Activated CD4-positive, alpha-beta memory T cell treated with anti-CD3 and anti-CD28 coated beads for 36 hours (primary cell): ENCODE measurements around the gene STPG3. TPM values are rescaled to one million over a fixed set of nuclear protein-coding genes. Genes with fewer than 3 reads are reported as not detected.

ENCODE experiments used
- CTCF ChIA-PET: fragments of 350-600 bp; sonication (Branson Sonifier 250); formaldehyde crosslinking; loops from one replicate; lab custom pipeline; 2021; ENCODE audit warnings: antibody characterized with exemption, inconsistent platforms; lab: Charles Lee
- POLR2A ChIA-PET: fragments of 350-600 bp; sonication (Branson Sonifier 250); formaldehyde crosslinking; loops from one replicate; lab custom pipeline; 2021; ENCODE audit warnings: antibody characterized with exemption; lab: Charles Lee
- DNase-seq: peaks from one replicate; pipeline ENCODE4 v3.0.0-alpha.2; 2020
- H3K27ac Mint-ChIP-seq: one replicate; pipeline ENCODE4 v1.8.0; 2021; ENCODE audit warnings: mixed read lengths
- H3K27me3 Mint-ChIP-seq: one replicate; pipeline ENCODE4 v1.8.0; 2021; ENCODE audit warnings: mixed read lengths
- H3K36me3 Mint-ChIP-seq: one replicate; pipeline ENCODE4 v1.8.0; 2021; ENCODE audit warnings: mixed read lengths
- H3K4me1 Mint-ChIP-seq: one replicate; pipeline ENCODE4 v1.8.0; 2021; ENCODE audit warnings: low read depth, mixed read lengths
- H3K4me3 Mint-ChIP-seq: one replicate; pipeline ENCODE4 v1.8.0; 2021; ENCODE audit warnings: mild to moderate bottlenecking, mixed read lengths
- H3K9me3 Mint-ChIP-seq: one replicate; pipeline ENCODE4 v1.8.0; 2021; ENCODE audit warnings: mixed read lengths
- intact Hi-C: fragments of 100-400 bp; cut with micrococcal nuclease; formaldehyde crosslinking; loops from one replicate; pipeline ENCODE4 v1.15.1; 2023
- total RNA-seq, 2 experiments: library from RNA; stranded (reverse); gene quantifications; one replicate each; pipeline ENCODE4 v1.2.3, GENCODE V29; 2021

Gene STPG3
- total RNA-seq, 2 experiments from 2014 or later: not detected

DNA sequence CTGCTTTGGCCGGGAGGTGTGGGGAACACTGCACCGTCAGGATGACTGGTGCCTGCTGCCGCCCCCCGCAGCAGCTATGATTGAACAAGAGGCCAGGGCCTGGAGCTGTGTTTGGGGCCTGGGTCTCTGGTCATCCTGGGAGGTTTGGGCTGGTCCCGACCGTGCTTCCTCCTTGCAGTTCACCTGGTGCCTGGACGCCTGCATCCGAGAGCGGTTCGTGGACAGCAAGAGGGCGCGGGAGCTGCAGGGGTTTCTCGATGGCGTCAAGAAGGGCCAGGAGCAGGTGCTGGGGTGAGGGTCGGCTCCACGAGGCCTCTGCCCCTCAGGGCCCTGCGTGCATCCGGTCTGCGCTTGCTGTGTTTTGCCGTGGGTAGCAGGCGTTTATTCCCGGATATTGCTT is 13.0 kb downstream of the STPG3 start:
- H3K36me3 Mint-ChIP-seq: peaks cover 20% of the 10 kb centered on the region
- no peak overlapping the region for H3K27ac Mint-ChIP-seq
- H3K9me3 Mint-ChIP-seq: no peaks in the 10 kb centered on the region
- ChIA-PET CTCF (interaction anchor here (1.5 kb wide), 1 partner anchor 87 kb away, joined by 3 read pairs; no protein-coding TSS in a partner anchor), POLR2A (no interaction called here)
- H3K4me3 Mint-ChIP-seq: no peak overlapping the region
- intact Hi-C loops: no loop called here
- H3K27me3 Mint-ChIP-seq: no peaks in the 10 kb centered on the region
- H3K4me1 Mint-ChIP-seq: peaks cover 2% of the 10 kb centered on the region
- no peak for DNase-seq

DNA sequence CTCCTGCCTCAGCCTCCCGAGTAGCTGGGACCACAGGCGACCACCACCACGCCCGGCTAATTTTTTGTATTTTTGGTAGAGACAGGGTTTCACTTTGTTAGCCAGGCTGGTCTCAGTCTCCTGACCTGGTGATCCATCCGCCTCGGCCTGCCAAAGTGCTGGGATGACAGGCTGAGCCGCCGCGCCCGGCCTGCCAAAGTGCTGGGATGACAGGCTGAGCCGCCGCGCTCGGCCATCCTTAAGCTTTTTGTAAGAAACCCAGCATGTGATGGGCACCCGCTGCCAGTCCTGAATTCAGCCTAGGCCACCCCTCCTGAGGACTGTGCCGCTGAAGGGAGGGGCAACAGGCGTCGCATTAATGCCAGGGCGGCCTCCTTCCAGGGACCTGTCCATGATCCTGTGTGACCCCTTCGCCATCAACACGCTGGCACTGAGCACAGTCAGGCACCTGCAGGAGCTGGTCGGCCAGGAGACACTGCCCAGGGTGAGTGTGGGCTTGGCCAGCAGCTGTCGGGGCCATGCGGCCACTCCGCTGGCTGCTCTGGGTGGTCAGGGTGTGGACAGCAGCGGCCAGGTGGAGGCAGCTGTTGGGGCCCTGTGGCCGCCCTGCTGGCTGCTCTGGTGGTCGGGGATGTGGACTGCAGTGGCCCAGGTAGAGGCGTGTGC is 14.5 kb downstream of the STPG3 start:
- CTCF ChIA-PET: no interaction called here
- H3K27ac Mint-ChIP-seq: no peak overlapping the region

DNA sequence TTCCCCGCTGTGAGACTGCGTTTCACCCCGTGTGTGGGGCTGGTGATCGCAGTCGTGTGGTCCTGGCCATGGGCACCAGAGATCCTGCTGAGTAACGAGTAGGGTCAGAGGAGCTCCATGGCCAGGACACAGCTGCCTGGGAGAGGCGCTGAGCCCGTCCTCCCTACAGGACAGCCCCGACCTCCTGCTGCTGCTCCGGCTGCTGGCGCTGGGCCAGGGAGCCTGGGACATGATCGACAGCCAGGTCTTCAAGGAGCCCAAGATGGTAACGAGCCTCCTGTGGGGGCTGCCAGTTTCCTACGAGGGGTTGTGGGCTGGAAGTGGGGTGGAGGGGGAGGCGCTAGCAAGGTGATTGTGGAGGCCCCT is 15.1 kb downstream of the STPG3 start:
- CTCF ChIA-PET: no interaction called here
- intact Hi-C loops: no loop called here
- Mint-ChIP-seq H3K4me1 (peaks cover 9% of the 10 kb centered on the region), H3K9me3 (no peaks in the 10 kb centered on the region), H3K27me3 (no peaks in the 10 kb centered on the region), H3K27ac (no peak overlapping the region), H3K36me3 (peaks cover 27% of the 10 kb centered on the region), H3K4me3 (no peak overlapping the region)
- no peak for DNase-seq
- POLR2A ChIA-PET: no interaction called here

More for the DNA sequence above, 14.5 kb downstream of the STPG3 start:
- POLR2A ChIA-PET: no interaction called here
- H3K4me1 Mint-ChIP-seq: peaks cover 6% of the 10 kb centered on the region
- DNase-seq: no peak
- no peaks in the 10 kb centered on the region for H3K27me3 Mint-ChIP-seq
- H3K4me3 Mint-ChIP-seq: no peak overlapping the region
- H3K9me3 Mint-ChIP-seq: no peaks in the 10 kb centered on the region
- H3K36me3 Mint-ChIP-seq: peaks cover 24% of the 10 kb centered on the region
- intact Hi-C loops: no loop called here

DNA sequence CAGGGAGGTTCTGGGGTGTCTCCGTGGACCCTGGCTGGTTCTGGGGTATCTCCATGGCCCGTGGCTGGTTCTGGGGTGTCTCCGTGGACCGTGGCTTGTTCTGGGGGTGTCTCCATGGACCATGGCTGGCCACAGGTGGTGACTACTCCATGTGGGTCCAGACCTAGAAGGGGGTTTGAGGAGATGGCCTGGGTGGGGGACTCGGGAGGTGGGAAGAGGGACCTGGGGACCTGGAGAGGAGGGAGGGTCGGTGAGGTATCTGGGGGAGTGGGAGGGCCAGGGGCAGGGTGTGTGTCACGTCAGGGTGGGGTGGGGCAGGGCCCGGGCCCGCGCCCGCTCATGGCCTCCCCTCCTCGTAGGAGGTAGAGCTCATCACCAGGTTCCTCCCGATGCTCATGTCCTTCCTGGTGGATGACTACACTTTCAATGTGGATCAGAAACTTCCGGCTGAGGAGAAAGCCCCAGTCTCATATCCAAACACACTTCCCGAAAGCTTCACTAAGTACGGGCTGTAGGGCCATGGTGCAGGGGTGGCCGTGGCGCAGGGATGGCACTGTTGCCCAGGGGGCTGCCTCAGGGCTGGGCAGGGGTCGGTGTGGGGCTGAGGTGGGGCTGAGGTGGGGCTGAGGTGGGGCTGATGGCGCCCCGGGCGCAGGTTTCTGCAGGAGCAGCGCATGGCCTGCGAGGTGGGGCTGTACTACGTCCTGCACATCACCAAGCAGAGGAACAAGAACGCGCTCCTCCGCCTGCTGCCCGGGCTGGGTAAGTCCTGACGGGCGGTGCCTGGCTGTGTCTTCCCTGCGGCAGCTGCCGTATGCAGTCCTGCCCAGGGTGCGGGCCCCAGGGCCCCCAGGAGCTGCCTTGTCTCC is 15.7 kb downstream of the STPG3 start:
- ChIA-PET CTCF (no interaction called here), POLR2A (no interaction called here)
- H3K9me3 Mint-ChIP-seq: no peaks in the 10 kb centered on the region
- no peaks in the 10 kb centered on the region for H3K27me3 Mint-ChIP-seq
- peaks cover 13% of the 10 kb centered on the region for H3K4me1 Mint-ChIP-seq
- H3K4me3 Mint-ChIP-seq: no peak overlapping the region
- H3K36me3 Mint-ChIP-seq: peaks cover 26% of the 10 kb centered on the region
- intact Hi-C loops: no loop called here
- DNase-seq: no peak
- H3K27ac Mint-ChIP-seq: no peak overlapping the region

DNA sequence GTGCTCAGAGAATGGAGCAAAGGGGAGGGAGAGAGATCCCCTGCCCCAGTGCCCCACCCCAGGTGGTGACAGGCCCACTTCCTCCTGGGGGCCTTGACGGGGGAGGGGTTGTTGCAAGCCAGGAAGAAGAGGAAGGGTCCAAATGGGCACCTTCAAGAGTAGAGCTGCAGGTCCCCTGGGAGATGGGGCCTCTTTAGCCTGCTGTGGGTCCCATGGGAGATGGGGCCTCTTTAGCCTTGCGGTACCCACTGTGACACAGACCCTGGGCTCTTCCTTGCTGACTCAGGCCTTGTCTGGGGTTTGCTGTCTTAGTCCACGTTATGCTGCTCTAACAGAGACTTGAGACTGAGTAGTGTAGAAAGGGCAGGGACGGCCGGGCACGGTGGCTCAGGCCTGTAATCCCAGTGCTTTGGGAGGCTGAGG is 16.9 kb downstream of the STPG3 start:
- Mint-ChIP-seq H3K36me3 (peaks cover 25% of the 10 kb centered on the region), H3K27ac (no peak overlapping the region), H3K9me3 (no peaks in the 10 kb centered on the region), H3K4me3 (no peak overlapping the region), H3K27me3 (no peaks in the 10 kb centered on the region), H3K4me1 (peaks cover 13% of the 10 kb centered on the region)
- intact Hi-C loops: no loop called here
- CTCF ChIA-PET: no interaction called here
- POLR2A ChIA-PET: no interaction called here
- no peak for DNase-seq

DNA sequence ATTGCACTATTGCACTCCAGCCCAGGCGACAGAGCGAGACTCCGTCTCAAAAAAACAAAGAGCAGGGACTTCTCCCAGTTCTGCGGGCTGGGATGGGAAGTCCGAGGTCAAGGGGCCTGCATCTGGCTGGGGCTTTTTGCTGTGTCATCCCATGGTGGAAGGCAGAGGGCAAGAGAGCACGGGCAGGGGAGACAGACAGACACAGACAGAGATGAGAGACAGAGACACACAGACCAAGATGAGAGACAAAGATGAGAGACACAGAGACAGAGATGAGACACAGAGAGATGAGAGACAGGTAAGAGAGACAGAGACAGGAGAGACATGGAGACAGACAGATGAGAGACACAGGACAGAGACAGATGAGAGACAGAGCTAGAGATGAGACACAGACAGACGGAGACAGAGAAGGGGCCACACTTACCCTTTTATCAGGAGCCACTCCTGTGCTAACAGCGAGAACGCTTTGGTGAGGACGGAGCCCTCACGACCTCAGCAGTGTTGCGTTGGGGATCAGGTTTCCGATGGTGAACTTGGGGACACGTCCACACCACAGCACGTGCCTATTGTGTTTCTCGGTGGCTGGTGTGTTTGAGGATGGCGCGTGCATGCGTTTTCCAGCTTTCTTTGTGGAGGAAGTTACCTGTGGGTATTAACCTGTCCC is 17.6 kb downstream of the STPG3 start:
- H3K27ac Mint-ChIP-seq: no peak overlapping the region

DNA sequence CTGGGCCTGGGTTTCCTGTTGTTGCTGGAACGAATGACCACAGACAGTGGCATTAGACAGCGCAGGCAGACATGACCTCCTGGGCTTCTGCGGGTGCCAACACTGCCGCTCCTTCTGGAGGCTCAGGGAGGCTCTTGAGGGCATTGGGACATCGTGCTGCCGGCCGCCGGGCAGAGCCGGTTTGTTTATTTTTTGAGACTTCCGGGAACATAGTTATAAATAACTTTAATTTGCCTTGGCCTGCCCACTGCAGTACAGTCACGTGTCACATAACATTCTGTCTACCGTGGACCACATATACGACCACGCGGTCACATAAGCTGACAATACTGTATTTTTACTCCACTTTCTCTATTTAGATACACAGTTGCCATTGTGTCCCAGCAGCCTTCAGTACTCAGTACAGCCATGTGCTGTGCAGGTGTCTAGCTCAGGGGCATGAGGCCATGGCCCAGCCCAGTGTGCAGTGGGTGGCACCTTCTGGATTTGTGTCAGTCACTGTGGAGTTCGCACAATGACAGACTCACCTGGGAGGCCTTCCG is 18.2 kb downstream of the STPG3 start:
- POLR2A ChIA-PET: no interaction called here
- Mint-ChIP-seq H3K4me1 (peaks cover 13% of the 10 kb centered on the region), H3K27me3 (no peaks in the 10 kb centered on the region), H3K4me3 (no peak overlapping the region), H3K9me3 (no peaks in the 10 kb centered on the region), H3K36me3 (peaks cover 25% of the 10 kb centered on the region), H3K27ac (no peak overlapping the region)
- CTCF ChIA-PET: interaction anchor here (0.7 kb wide), 1 partner anchor 21 kb away, joined by 3 read pairs; no protein-coding TSS in a partner anchor
- intact Hi-C loops: no loop called here
- no peak for DNase-seq

More for the DNA sequence above, 17.6 kb downstream of the STPG3 start:
- intact Hi-C loops: no loop called here
- Mint-ChIP-seq H3K4me1 (peaks cover 13% of the 10 kb centered on the region), H3K36me3 (peaks cover 25% of the 10 kb centered on the region), H3K27me3 (no peaks in the 10 kb centered on the region), H3K9me3 (no peaks in the 10 kb centered on the region), H3K4me3 (no peak overlapping the region)
- ChIA-PET POLR2A (no interaction called here), CTCF (interaction anchor here (0.7 kb wide), 1 partner anchor 21 kb away, joined by 3 read pairs; no protein-coding TSS in a partner anchor)
- no peak for DNase-seq

DNA sequence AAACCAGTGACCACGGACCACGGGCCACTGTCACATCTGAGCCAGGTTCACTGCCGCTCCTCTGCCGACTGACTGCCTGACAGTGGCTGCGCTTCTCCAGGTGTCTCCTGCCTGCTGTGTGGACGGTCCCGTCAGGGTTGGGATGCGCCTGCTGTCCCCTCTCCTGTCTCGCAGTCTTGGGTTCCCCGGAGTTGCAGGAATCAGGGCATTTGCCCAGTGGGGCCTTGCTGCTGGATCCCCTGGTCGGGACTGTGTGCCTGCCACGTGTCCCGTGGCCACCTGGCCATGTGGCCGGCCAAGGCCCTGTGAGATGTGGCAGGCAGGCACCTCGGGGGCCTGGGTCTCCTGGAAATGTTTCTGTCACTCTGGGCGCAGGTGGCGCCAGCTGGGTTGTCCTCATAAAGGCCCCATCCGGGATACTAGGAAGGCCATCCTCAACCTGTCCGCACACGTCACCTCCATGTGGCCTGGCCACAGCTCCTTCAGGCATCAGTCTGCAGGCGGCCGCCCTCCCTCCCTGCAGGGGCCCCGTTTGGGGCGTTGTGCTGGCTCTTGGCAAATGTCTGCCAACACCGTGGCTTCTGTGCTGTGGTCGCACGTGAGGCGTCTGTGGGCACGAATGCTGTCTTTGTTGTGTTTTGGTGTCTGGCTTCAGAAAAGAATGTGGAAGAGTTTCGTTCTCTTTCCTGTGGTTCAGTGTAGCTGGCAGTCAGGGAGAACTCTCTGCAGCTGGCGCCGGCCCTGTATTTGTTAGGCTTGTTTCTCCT is 20.0 kb downstream of the STPG3 start:
- no peak for DNase-seq
- POLR2A ChIA-PET: interaction anchor here (0.8 kb wide), 1 partner anchor 90 kb away, joined by 3 read pairs; no protein-coding TSS in a partner anchor
- no peak overlapping the region for H3K27ac Mint-ChIP-seq
- intact Hi-C loops: no loop called here
- CTCF ChIA-PET: no interaction called here
- H3K9me3 Mint-ChIP-seq: no peaks in the 10 kb centered on the region
- H3K4me1 Mint-ChIP-seq: peaks cover 13% of the 10 kb centered on the region
- H3K36me3 Mint-ChIP-seq: peaks cover 22% of the 10 kb centered on the region
- no peaks in the 10 kb centered on the region for H3K27me3 Mint-ChIP-seq
- H3K4me3 Mint-ChIP-seq: no peak overlapping the region

DNA sequence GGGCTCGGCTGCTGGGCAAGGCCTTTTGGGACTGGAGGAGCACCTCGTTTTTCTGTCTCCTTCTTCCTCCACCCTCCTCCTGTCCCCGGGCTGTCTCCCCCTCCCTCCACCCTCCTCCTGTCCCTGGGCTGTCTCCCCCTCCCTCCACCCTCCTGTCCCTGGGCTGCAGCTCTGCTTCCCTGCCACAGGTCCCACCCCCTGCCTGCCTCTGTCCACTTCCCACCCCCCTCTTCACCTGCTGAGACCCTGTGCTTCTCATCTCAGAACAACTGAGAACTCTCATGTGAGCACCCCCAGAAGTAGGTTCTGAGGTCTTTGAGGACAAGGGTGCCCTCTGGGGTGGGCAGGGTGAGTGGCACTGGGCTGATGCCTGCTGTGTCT is 20.6 kb downstream of the STPG3 start:
- no peak for DNase-seq
- intact Hi-C loops: no loop called here
- peaks cover 15% of the 10 kb centered on the region for H3K4me1 Mint-ChIP-seq
- CTCF ChIA-PET: no interaction called here
- H3K27me3 Mint-ChIP-seq: no peaks in the 10 kb centered on the region
- H3K27ac Mint-ChIP-seq: no peak overlapping the region
- H3K4me3 Mint-ChIP-seq: no peak overlapping the region
- POLR2A ChIA-PET: interaction anchor here (0.8 kb wide), 1 partner anchor 91 kb away, joined by 3 read pairs; no protein-coding TSS in a partner anchor
- no peaks in the 10 kb centered on the region for H3K9me3 Mint-ChIP-seq
- peaks cover 22% of the 10 kb centered on the region for H3K36me3 Mint-ChIP-seq

DNA sequence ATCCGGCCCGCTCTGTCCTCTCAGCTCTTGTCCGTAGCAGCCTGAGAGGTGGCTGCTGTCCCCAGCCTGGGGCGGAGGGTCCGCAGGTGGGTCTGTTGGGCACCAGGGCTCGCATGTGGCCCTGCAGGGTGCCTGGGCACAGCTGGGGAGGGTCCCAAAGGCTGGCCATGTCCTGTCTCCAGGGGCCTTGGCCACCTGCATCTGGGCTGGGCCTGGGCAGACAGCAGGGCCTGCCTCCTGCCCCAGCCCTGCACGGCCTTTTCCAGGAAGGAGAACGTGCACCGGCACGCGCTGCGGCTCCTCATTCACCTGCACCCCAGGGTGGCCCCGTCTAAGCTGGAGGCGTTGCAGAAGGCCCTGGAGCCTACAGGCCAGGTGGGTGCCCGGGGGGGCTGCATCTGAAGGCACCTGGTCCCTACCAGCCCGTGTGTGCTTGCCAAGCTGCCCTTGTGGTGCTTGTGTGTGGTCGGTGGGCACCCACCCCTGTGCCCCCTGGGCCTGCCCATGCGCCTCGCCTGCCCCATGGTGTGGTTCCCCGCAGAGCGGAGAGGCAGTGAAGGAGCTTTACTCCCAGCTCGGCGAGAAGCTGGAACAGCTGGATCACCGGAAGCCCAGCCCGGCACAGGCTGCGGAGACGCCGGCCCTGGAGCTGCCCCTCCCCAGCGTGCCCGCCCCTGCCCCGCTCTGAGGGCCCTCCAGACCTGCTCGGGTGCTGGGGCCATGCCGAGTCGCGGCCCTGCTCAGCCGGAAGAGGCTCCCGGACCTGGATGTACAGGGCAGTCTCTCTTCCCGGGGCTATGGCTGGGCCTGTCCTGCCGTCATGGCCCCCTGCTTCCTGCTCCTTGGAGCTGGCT is 21.4 kb downstream of the STPG3 start:
- intact Hi-C loops: no loop called here
- no peak overlapping the region for H3K27ac Mint-ChIP-seq
- no peaks in the 10 kb centered on the region for H3K27me3 Mint-ChIP-seq
- H3K4me3 Mint-ChIP-seq: no peak overlapping the region
- CTCF ChIA-PET: interaction anchor here (1.0 to 1.7 kb wide), 2 partner anchors 10 to 11 kb away, joined by 4 read pairs; no protein-coding TSS in a partner anchor
- H3K4me1 Mint-ChIP-seq: peaks cover 20% of the 10 kb centered on the region
- POLR2A ChIA-PET: no interaction called here
- DNase-seq: no peak
- peaks cover 20% of the 10 kb centered on the region for H3K36me3 Mint-ChIP-seq
- H3K9me3 Mint-ChIP-seq: no peaks in the 10 kb centered on the region

DNA sequence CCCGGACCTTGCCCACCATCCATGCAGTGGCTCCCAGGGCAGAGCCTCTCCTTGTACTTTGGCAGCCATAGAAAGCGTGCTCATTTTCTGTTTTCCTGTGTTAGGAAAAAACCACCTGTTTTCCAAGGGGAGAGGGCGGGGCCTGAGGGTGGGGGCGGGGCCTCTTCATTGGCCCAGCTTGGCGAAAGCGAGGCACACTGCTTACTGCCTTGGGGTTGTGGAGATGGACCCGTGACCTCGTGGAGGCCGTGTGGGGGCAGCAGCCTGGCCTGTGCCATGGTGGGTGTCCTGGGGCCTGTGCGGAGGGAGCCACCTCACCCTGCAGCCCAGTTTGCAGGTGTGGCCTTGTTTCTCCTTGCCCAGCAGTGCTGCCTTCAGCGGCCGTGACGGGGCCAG is 22.0 kb downstream of the STPG3 start:
- Mint-ChIP-seq H3K27me3 (no peaks in the 10 kb centered on the region), H3K27ac (no peak overlapping the region), H3K9me3 (no peaks in the 10 kb centered on the region), H3K36me3 (peaks cover 20% of the 10 kb centered on the region), H3K4me1 (peaks cover 21% of the 10 kb centered on the region), H3K4me3 (no peak overlapping the region)
- DNase-seq: no peak
- ChIA-PET CTCF (interaction anchor here (1.0 to 1.7 kb wide), 2 partner anchors 10 to 12 kb away, joined by 4 read pairs; no protein-coding TSS in a partner anchor), POLR2A (no interaction called here)
- intact Hi-C loops: no loop called here
